PC-9 (cell line): ENCODE results near the gene FGD5.

Experiments used
- EZH2 ChIP-seq: fragments of 200-600 bp; sonication (generic); IDR thresholded peaks from 2 replicates; pipeline ENCODE4 v1.8.0; 2017; ENCODE audit warnings: antibody characterized with exemption, low read depth
- TF ChIP-seq, protein P1 (sequence below): fragments of 200-600 bp; sonication (generic); conservative IDR thresholded peaks from 2 replicates; pipeline ENCODE4 v1.6.1; 2017; ENCODE audit warnings: mixed run types, antibody characterized with exemption, mild to moderate bottlenecking, moderate library complexity

DNA sequence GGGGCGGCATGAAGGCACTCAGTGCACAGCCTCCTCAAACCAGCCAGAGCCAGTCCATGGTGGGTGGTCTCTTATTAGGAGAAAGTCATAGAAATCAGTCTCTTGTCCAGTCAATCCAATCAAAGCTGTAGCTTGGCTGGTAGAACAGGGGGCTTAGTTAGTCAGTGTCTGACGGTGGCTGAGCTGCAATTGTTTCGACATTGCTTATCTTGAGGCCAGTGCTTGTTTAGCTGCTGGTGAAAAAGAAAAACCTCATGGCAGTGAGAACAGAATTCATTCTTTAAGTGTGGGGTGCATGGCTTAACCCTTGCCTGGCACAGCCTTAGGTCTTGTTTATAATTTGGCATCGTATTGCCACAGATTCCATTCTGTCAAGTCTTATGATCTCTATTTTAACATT is 53.9 kb downstream of the FGD5 start:
- TF ChIP-seq, protein P1, sequence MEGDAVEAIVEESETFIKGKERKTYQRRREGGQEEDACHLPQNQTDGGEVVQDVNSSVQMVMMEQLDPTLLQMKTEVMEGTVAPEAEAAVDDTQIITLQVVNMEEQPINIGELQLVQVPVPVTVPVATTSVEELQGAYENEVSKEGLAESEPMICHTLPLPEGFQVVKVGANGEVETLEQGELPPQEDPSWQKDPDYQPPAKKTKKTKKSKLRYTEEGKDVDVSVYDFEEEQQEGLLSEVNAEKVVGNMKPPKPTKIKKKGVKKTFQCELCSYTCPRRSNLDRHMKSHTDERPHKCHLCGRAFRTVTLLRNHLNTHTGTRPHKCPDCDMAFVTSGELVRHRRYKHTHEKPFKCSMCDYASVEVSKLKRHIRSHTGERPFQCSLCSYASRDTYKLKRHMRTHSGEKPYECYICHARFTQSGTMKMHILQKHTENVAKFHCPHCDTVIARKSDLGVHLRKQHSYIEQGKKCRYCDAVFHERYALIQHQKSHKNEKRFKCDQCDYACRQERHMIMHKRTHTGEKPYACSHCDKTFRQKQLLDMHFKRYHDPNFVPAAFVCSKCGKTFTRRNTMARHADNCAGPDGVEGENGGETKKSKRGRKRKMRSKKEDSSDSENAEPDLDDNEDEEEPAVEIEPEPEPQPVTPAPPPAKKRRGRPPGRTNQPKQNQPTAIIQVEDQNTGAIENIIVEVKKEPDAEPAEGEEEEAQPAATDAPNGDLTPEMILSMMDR = no peak
- TF ChIP-seq EZH2 = no peak
